ENCODE data around the gene HSD3B7.

HSD3B7 gene

GRCh38 chr16:30956601-30957455, 28.2 kb upstream of the HSD3B7 start:
- peak overlapping the region; percentile 72 to 86 for H3K4me3 ChIP-seq (replicated peaks in 1 of 2; ENCODE audit: low read depth in 2 of 2, low read length in 2 of 2)
- TF ChIP-seq CTCF (IDR thresholded peaks at IDR 0.05; ENCODE audit: low read depth, low read length) = peak; percentile 5
- peak; percentile 91 to 92 for DNase-seq (ENCODE audit: low read depth in 2 of 2)

- H3K4me3 ChIP-seq (replicated peaks in 1 of 2; ENCODE audit: low read depth in 2 of 2, low read length in 2 of 2) = peak within 1 kb of the TSS; percentile 78 to 86
- TF ChIP-seq CTCF (IDR thresholded peaks at IDR 0.05; ENCODE audit: low read depth, low read length) = no peak
- DNase-seq (ENCODE audit: low read depth in 2 of 2) = peak; percentile 98 to 99
Observed at GRCh38 chr16:30957456-30958174, 27.4 kb upstream of the HSD3B7 start, which contains the start of gene SETD1A. SETD1A (plus strand) TSS chr16:30957754; CDS start chr16:30958732, 978 bp downstream.

GRCh38 chr16:30958175-30959079, 26.6 kb upstream of the HSD3B7 start:
- DNase-seq (ENCODE audit: low read depth in 2 of 2) = peak; percentile 42 to 61
- H3K4me3 ChIP-seq (replicated peaks in 1 of 2; ENCODE audit: low read depth in 2 of 2, low read length in 2 of 2) = peak overlapping the region; percentile 78 to 86
- TF ChIP-seq CTCF (IDR thresholded peaks at IDR 0.05; ENCODE audit: low read depth, low read length) = no peak

GRCh38 chr16:30961384-30961783, 23.6 kb upstream of the HSD3B7 start:
- TF ChIP-seq CTCF (IDR thresholded peaks at IDR 0.05; ENCODE audit: low read depth, low read length) = no peak
- no peak for DNase-seq (ENCODE audit: low read depth in 2 of 2)
- no peak overlapping the region for H3K4me3 ChIP-seq (replicated peaks in 1 of 2; ENCODE audit: low read depth in 2 of 2, low read length in 2 of 2)

GRCh38 chr16:30963925-30964511, 21.0 kb upstream of the HSD3B7 start:
- no peak for DNase-seq (ENCODE audit: low read depth in 2 of 2)
- H3K4me3 ChIP-seq (replicated peaks in 1 of 2; ENCODE audit: low read depth in 2 of 2, low read length in 2 of 2) = no peak overlapping the region
- TF ChIP-seq CTCF (IDR thresholded peaks at IDR 0.05; ENCODE audit: low read depth, low read length) = no peak

Measured in cardiac fibroblast (primary cell).